SU-DHL-6 (cell line): ENCODE measurements around the gene DHX35.

Source experiments
- H2AFZ ChIP-seq: fragments of 200-600 bp; sonication (generic); 2 replicates; pipeline ENCODE4 v1.6.1; 2014; ENCODE audit warnings: low read depth, mild to moderate bottlenecking, moderate library complexity, mixed read lengths, antibody characterized with exemption, low read length; ENCODE audit not compliant: severe bottlenecking
- H3F3A ChIP-seq: fragments of 200-600 bp; shearing (Covaris generic); 2 replicates; pipeline ENCODE4 v1.6.0; 2016; ENCODE audit warnings: antibody characterized with exemption, mild to moderate bottlenecking; ENCODE audit not compliant: insufficient read depth
- H3K27ac ChIP-seq: fragments of 200-600 bp; sonication (generic); 2 replicates; pipeline ENCODE4 v1.5.1; 2016; ENCODE audit warnings: low read depth, mild to moderate bottlenecking, low read length, moderate library complexity, mixed read lengths
- H3K27me3 ChIP-seq: fragments of 200-600 bp; sonication (generic), shearing (Covaris generic); 2 replicates; pipeline ENCODE4 v1.6.0; 2014; ENCODE audit warnings: mild to moderate bottlenecking, low read length
- H3K36me3 ChIP-seq: fragments of 200-600 bp; sonication (generic); 2 replicates; pipeline ENCODE4 v1.6.1; 2014; ENCODE audit warnings: mild to moderate bottlenecking, low read length, mixed read lengths
- H3K4me2 ChIP-seq: fragments of 300-600, 200-600 bp; shearing (Covaris generic), sonication (generic); 2 replicates; pipeline ENCODE4 v1.6.0; 2014; ENCODE audit warnings: low read length, low read depth, mild to moderate bottlenecking; ENCODE audit not compliant: poor library complexity, severe bottlenecking
- H3K4me3 ChIP-seq: fragments of 200-600 bp; sonication (generic); 2 replicates; pipeline ENCODE4 v1.5.1; 2014; ENCODE audit warnings: antibody characterized with exemption, low read length, mild to moderate bottlenecking, mixed read lengths; ENCODE audit not compliant: insufficient read depth, poor library complexity, severe bottlenecking
- H3K79me2 ChIP-seq: fragments of 200-600 bp; sonication (generic); 2 replicates; pipeline ENCODE4 v1.6.1; 2014; ENCODE audit warnings: mild to moderate bottlenecking, low read length, moderate library complexity; ENCODE audit not compliant: insufficient read depth
- H3K9ac ChIP-seq: fragments of 200-600 bp; sonication (generic); 2 replicates; pipeline ENCODE4 v1.7.0; 2014; ENCODE audit warnings: mild to moderate bottlenecking, low read length
- H3K9me2 ChIP-seq: fragments of 200-600 bp; sonication (generic); replicated peaks from 2 replicates; pipeline ENCODE4 v1.6.1; 2014; ENCODE audit warnings: low read length; ENCODE audit not compliant: insufficient read depth
- H3K9me3 ChIP-seq: fragments of 200-600 bp; sonication (generic); 2 replicates; pipeline ENCODE4 v1.6.1; 2014; ENCODE audit warnings: low read length, mixed read lengths; ENCODE audit not compliant: insufficient read depth
- H4K20me1 ChIP-seq: fragments of 200-600 bp; sonication (generic); 2 replicates; pipeline ENCODE4 v1.6.1; 2014; ENCODE audit warnings: low read depth, mild to moderate bottlenecking, antibody characterized with exemption, low read length, moderate library complexity, mixed read lengths
- CTCF ChIP-seq: fragments of 200-600 bp; sonication (generic); IDR thresholded peaks from one replicate; pipeline ENCODE4 v1.5.1; 2017; ENCODE audit warnings: antibody characterized with exemption, mild to moderate bottlenecking, low read length, moderate library complexity; ENCODE audit not compliant: insufficient read depth, poor library complexity, severe bottlenecking
- EZH2phosphoT487 ChIP-seq: fragments of 200-600 bp; sonication (generic), shearing (Covaris generic); conservative IDR thresholded peaks from 2 replicates; pipeline ENCODE4 v1.6.1; 2018; ENCODE audit warnings: mild to moderate bottlenecking, antibody characterized with exemption, low read length, moderate library complexity, mixed read lengths

The DHX35 gene

GRCh38 chr20:39069976-39070375, 107.8 kb downstream of the DHX35 start:
- Histone ChIP-seq H2AFZ (no peak overlapping the region), H3K4me2 (no peak overlapping the region), H3K27ac (no peak overlapping the region), H3K79me2 (no peaks in the 10 kb centered on the region), H3K36me3 (no peaks in the 10 kb centered on the region), H3K9me2 (no peaks in the 10 kb centered on the region), H3K27me3 (no peaks in the 10 kb centered on the region), H3K9ac (no peak overlapping the region), H3F3A (no peaks in the 10 kb centered on the region), H3K9me3 (no peaks in the 10 kb centered on the region), H3K4me3 (no peak overlapping the region), H4K20me1 (no peaks in the 10 kb centered on the region)
- TF ChIP-seq CTCF (no peak), EZH2phosphoT487 (no peak)

- Histone ChIP-seq H3K27ac (no peak overlapping the region), H3K9me3 (no peaks in the 10 kb centered on the region), H3K9ac (no peak overlapping the region), H4K20me1 (no peaks in the 10 kb centered on the region), H3K36me3 (no peaks in the 10 kb centered on the region), H3F3A (no peaks in the 10 kb centered on the region), H3K9me2 (no peaks in the 10 kb centered on the region), H3K27me3 (no peaks in the 10 kb centered on the region), H3K4me2 (no peak overlapping the region), H3K79me2 (no peaks in the 10 kb centered on the region), H2AFZ (no peak overlapping the region), H3K4me3 (no peak overlapping the region)
- no peak for TF ChIP-seq EZH2phosphoT487
- no peak for TF ChIP-seq CTCF
Observed at GRCh38 chr20:39070484-39071231, 108.5 kb downstream of the DHX35 start.

- Histone ChIP-seq H3K27me3 (no peaks in the 10 kb centered on the region), H2AFZ (no peak overlapping the region), H3K27ac (no peak overlapping the region), H4K20me1 (no peaks in the 10 kb centered on the region), H3F3A (no peaks in the 10 kb centered on the region), H3K36me3 (no peaks in the 10 kb centered on the region), H3K4me2 (no peak overlapping the region), H3K9me3 (no peaks in the 10 kb centered on the region), H3K79me2 (no peaks in the 10 kb centered on the region), H3K9ac (no peak overlapping the region), H3K4me3 (no peak overlapping the region), H3K9me2 (no peaks in the 10 kb centered on the region)
- TF ChIP-seq CTCF = no peak
- TF ChIP-seq EZH2phosphoT487 = no peak
Observed at GRCh38 chr20:39072132-39072531, 110.0 kb downstream of the DHX35 start.
